ENCODE results near the gene TMEM134.
"Not testable (repeated sequence)": the region's sequence is repeated elsewhere in the genome, so short reads cannot be mapped to it uniquely, and the experiment has no call there.

The TMEM134 gene

DNA sequence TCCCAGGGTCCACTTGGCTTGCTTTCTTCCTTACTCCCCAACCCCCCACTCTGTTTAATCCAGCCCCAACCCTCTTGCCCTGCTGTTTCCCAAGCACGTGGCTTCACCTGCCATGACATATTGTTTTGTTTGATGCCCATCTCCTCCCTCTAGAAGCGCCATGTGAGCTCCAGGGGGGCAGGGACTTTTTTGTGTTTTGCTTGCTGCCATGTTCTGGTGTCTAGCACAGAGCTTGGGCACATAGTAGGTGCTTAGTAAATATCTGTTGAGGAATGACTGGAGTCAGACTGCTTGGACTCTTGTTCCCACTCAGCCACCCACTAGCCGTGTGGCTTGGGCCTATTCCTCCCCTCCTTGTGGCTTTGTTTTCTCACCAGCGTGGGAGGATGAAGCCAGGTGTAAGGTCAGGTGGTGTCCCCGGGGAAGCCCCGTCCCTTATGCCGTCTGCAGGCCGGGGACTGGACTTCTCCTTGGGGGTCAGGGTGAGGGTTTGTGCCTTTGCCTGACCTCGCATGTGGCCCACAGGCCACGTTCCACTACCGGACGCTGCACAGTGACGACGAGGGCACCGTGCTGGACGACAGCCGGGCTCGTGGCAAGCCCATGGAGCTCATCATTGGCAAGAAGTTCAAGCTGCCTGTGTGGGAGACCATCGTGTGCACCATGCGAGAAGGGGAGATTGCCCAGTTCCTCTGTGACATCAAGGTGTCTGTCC is 17.6 kb upstream of the TMEM134 start:
- TF ChIP-seq, protein P1, sequence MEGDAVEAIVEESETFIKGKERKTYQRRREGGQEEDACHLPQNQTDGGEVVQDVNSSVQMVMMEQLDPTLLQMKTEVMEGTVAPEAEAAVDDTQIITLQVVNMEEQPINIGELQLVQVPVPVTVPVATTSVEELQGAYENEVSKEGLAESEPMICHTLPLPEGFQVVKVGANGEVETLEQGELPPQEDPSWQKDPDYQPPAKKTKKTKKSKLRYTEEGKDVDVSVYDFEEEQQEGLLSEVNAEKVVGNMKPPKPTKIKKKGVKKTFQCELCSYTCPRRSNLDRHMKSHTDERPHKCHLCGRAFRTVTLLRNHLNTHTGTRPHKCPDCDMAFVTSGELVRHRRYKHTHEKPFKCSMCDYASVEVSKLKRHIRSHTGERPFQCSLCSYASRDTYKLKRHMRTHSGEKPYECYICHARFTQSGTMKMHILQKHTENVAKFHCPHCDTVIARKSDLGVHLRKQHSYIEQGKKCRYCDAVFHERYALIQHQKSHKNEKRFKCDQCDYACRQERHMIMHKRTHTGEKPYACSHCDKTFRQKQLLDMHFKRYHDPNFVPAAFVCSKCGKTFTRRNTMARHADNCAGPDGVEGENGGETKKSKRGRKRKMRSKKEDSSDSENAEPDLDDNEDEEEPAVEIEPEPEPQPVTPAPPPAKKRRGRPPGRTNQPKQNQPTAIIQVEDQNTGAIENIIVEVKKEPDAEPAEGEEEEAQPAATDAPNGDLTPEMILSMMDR (conservative IDR thresholded peaks at IDR 0.05; ENCODE audit: low read depth), result no peak
- H3K27ac ChIP-seq, result peak overlapping the region; percentile 34
- CTCF ChIA-PET, result no interaction called here
- no peak for DNase-seq (ENCODE audit: low spot score)
- POLR2A ChIA-PET (ENCODE audit: low non-redundant PET), result no interaction called here

DNA sequence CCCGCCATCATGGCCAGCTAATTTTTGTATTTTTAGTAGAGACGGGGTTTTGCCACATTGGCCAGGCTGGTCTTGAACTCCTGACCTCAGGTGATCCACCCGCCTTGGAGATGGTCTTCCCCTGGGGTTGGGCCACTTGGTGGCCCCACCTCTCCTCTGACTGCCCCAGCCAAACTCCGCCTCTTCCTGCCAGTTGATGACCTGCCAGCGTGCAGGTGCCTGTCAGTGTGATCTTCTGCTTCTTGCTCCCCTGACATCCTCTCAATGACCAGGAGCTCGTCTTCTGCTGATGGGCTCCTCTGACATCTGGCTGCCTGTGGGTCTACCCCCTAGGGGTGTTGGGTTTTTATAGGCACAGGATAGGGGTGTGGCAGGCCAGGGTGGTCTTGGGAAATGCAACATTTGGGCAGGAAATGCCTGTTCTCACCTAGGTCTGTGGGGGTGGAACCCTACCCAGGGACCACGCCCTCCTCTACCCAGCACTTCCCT is 16.9 kb upstream of the TMEM134 start:
- CTCF ChIA-PET; DNase-seq (ENCODE audit: low spot score): not testable (repeated sequence)
- peak overlapping the region; percentile 34 for H3K27ac ChIP-seq
- POLR2A ChIA-PET (ENCODE audit: low non-redundant PET), result interaction anchor here (0.7 kb wide), 1 partner anchor 137 kb away, joined by 7 read pairs; no protein-coding TSS in a partner anchor

DNA sequence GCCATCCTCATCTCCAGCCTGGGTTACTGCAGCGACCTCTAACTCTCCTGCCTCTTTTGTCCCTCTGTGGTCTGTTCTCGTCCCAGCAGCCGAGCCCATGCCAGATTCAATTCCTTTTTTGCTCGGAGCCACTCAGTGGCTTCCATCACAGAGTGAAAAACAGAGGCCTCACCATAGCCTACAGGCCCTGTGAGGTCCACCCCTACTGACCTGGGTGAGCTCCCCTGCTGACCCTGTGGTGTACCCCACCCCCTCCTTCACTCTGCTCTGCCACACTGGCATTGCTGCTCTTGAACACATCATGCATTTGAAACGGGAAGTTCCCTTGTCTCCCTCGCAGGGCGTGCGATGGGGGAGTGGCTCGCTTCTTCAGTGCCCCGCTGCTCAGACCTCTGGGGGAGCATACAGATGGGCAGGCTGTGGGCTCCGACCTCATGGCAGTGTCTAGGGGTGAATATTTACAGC is 15.8 kb upstream of the TMEM134 start:
- no peak for DNase-seq (ENCODE audit: low spot score)
- peak overlapping the region; percentile 34 for H3K27ac ChIP-seq
- ChIA-PET POLR2A (ENCODE audit: low non-redundant PET) (no interaction called here), CTCF (no interaction called here)
- TF ChIP-seq, protein P1 (conservative IDR thresholded peaks at IDR 0.05; ENCODE audit: low read depth), result no peak

DNA sequence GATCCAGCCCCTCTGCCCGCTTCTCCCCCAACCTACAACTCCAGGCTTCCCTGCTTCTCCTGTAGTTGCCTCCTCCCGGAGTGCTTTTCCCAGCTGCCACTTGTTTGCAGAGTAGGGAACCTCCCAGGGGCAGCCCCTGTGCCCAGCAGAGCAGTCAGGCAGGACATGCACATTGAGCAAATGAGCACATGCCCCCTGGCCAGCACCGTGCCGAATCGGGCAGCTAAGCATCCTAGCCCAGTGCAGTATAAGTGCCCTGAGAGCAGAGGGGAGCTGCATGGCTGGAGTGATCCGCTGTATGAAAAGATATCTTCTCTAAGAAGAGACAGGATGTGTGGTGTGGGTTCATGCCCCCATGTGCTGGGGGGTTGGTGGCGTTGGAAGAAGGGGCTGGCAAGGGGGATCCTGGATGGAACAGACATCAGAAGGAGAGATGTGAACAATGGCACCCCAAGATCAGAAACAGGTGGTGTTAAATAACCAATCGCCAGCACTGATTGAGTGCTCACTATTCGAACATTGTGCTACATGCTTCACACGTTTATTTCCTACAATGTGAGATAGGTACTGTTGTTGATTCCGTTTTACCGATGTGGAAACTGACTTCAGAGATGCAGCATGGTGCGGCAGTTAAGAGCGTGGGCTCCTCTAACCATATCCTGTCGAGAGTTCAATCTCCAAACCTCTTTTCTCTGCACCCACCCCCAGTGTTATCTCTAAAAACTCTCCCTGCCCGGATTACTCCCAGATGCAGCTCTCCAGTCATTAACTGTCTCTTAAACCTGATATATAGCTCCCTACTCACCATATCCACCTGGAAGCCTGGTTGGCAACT is 15.0 kb upstream of the TMEM134 start:
- H3K27ac ChIP-seq, result peak overlapping the region; percentile 81
- no peak for DNase-seq (ENCODE audit: low spot score)
- TF ChIP-seq, protein P1 (conservative IDR thresholded peaks at IDR 0.05; ENCODE audit: low read depth), result no peak
- CTCF ChIA-PET, result no interaction called here
- POLR2A ChIA-PET (ENCODE audit: low non-redundant PET), result no interaction called here

DNA sequence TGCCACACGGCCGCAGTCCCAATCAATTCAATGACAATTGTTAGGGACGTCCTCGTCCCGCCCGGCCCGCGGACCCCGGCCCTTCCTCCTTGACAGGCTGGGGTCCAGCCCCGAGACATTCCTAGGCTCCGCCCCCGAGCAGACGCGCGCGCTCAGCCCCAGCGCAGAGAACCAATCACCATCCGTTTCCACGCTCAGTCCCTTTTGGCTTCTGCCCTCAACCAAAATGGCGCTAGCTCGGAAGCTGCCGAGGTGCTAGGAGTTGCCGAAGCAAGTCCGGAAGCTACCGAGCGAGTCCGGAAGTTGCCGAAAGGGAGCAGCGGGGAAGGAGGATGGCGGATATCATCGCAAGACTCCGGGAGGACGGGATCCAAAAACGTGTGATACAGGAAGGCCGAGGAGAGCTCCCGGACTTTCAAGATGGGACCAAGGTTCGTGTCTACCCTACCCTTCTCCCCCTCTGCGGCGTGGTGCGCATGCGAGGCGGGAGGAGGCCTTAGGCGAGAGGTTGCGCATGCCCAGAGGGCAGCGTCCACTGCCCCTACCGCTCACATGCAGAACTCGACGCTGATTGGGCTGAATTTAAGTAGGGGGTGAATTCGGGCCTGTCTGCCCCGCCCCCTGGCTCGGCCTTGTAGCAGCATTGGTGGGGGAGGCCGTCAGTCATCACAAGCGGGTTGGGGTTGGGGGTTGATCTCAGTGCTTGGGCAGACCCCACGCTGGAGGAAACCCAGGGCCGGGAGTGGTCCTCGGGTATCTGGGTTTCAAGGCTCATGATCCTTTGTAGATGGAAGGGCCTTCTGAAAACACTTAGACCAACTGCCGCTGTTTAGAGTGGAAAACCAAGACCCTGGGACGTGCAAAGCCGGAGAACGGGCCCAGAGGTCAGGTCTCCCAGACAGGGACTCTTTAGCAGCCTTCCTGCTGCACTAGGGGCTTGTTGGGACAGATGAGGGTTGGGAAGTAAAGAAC is 14.1 kb upstream of the TMEM134 start, which contains the start of gene AIP:
Gene AIP, plus strand, starts transcription at position 200 of the 972 bp plus-strand sequence. Its CDS starts 133 bp downstream, at position 333.
- ChIA-PET CTCF (no interaction called here), POLR2A (ENCODE audit: low non-redundant PET) (interaction anchor here (1.0 kb wide), 1 partner anchor 14 kb away, joined by 5 read pairs; the partner anchor contains the start of gene TMEM134)
- peak within 1 kb of the TSS; percentile 81 for H3K27ac ChIP-seq
- TF ChIP-seq, protein P1 (conservative IDR thresholded peaks at IDR 0.05; ENCODE audit: low read depth), result no peak
- peak; percentile 98 for DNase-seq (ENCODE audit: low spot score)

DNA sequence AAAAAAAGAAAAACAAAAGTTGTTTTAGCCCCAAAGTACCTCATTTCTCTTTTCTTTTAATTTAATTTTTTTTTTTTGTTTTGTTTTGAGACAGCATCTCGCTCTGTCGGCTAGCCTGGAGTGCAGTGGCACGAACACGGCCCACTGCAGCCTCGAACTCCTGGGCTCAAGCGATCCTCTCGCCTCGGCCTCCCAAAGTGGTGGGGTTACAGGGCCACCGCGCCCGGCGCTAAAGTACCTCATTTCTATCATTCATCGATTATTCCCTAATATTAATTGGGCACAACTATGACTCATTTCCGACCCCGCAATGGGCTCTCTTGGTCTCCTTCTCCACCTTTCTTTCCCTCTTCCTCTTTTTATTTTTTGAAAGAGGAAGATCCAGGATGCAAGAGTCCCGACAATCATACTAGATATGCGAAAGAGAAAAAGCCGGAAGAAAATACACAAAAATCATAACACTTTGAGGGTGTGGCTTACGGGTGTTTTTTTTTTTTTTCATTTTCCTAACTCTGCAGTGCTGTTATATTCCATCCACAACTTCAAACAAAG is 13.3 kb upstream of the TMEM134 start:
- peak; percentile 14 for DNase-seq (ENCODE audit: low spot score)
- H3K27ac ChIP-seq, result peak overlapping the region; percentile 81
- ChIA-PET POLR2A (ENCODE audit: low non-redundant PET) (interaction anchor here (1.0 kb wide), 1 partner anchor 14 kb away, joined by 5 read pairs; the partner anchor contains the start of gene TMEM134), CTCF (no interaction called here)
- TF ChIP-seq, protein P1 (conservative IDR thresholded peaks at IDR 0.05; ENCODE audit: low read depth), result no peak

DNA sequence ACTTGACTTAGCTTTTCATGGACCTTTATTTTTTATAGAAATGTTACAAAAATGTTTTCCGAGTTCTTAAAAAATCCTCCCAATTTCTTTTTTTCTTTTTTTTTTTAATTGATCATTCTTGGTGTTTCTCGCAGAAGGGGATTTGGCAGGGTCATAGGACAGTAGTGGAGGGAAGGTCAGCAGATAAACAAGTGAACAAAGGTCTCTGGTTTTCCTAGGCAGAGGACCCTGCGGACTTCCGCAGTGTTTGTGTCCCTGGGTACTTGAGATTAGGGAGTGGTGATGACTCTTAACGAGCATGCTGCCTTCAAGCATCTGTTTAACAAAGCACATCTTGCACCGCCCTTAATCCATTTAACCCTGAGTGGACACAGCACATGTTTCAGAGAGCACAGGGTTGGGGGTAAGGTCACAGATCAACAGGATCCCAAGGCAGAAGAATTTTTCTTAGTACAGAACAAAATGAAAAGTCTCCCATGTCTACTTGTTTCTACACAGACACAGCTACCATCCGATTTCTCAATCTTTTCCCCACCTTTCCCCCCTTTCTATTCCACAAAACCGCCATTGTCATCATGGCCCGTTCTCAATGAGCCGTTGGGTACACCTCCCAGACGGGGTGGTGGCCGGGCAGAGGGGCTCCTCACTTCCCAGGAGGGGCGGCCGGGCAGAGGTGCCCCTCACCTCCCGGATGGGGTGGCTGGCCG is 8.4 kb upstream of the TMEM134 start:
- CTCF ChIA-PET, result interaction anchor here (0.6 kb wide), 3 partner anchors 12 to 76 kb away, joined by 3 to 4 read pairs (median 3); partner anchors contain the start of gene PPP1CA
- DNase-seq (ENCODE audit: low spot score); H3K27ac ChIP-seq; POLR2A ChIA-PET (ENCODE audit: low non-redundant PET): not testable (repeated sequence)

DNA sequence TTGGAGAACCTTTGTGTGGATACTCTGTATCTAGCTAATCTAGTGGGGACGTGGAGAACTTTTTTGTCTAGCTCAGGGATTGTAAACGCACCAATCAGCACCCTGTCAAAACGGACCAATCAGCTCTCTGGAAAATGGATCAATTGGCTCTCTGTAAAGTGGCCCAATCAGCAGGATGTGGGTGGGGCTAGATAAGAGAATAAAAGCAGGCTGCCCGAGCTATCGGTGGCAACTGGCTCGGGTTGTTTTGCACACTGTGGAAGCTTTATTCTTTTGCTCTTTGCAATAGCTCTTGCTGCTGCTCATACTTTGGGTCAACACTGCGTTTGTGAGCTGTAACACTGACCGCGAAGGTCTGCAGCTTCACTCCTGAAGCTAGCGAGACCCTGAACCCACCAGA is 7.6 kb upstream of the TMEM134 start:
- DNase-seq (ENCODE audit: low spot score); POLR2A ChIA-PET (ENCODE audit: low non-redundant PET); H3K27ac ChIP-seq: not testable (repeated sequence)
- CTCF ChIA-PET, result interaction anchor here (0.6 kb wide), 2 partner anchors 11 to 75 kb away, joined by 3 read pairs; partner anchors contain the start of gene PPP1CA

All from RWPE1 (cell line).